A204.1 (cell line): ENCODE data around the gene RSPH6A.

Source experiments
- FAIRE-seq: peaks from 2 replicates; lab custom pipeline; 2012; peaks lifted over from hg19 to GRCh38; lab: Jason Lieb, UNC

Gene RSPH6A

GRCh38 chr19:45825263-45825605 lies 10.1 kb upstream of the RSPH6A start:
- FAIRE-seq: no peak

- FAIRE-seq: no peak
Measured at GRCh38 chr19:45824531-45825262, 9.6 kb upstream of the RSPH6A start.

GRCh38 chr19:45824041-45824471 lies 8.9 kb upstream of the RSPH6A start:
- FAIRE-seq: no peak

- no peak for FAIRE-seq
Measured at GRCh38 chr19:45823182-45823581, 8.1 kb upstream of the RSPH6A start.

- FAIRE-seq: no peak
Measured at GRCh38 chr19:45822716-45823115, 7.6 kb upstream of the RSPH6A start.

GRCh38 chr19:45821570-45821969 lies 6.5 kb upstream of the RSPH6A start:
- FAIRE-seq: no peak

GRCh38 chr19:45821103-45821521 lies 6.0 kb upstream of the RSPH6A start:
- FAIRE-seq: no peak

GRCh38 chr19:45820413-45821102 lies 5.5 kb upstream of the RSPH6A start:
- no peak for FAIRE-seq

- FAIRE-seq: no peak
Measured at GRCh38 chr19:45819769-45820168, 4.7 kb upstream of the RSPH6A start.

GRCh38 chr19:45817725-45818301 lies 2.7 kb upstream of the RSPH6A start:
- FAIRE-seq: no peak

- FAIRE-seq: peak; percentile 90
Measured at GRCh38 chr19:45817010-45817724, 2.1 kb upstream of the RSPH6A start.

- no peak for FAIRE-seq
Measured at GRCh38 chr19:45816236-45817009, 1.3 kb upstream of the RSPH6A start.

- FAIRE-seq: no peak
Measured at GRCh38 chr19:45815481-45816216, 541 bp upstream of the RSPH6A start.

GRCh38 chr19:45814166-45814780 lies 835 bp downstream of the RSPH6A start:
- no peak for FAIRE-seq

GRCh38 chr19:45812297-45812696 lies 2.8 kb downstream of the RSPH6A start:
- no peak for FAIRE-seq

- no peak for FAIRE-seq
Measured at GRCh38 chr19:45809643-45810159, 5.4 kb downstream of the RSPH6A start.

GRCh38 chr19:45805719-45806118 lies 9.4 kb downstream of the RSPH6A start:
- FAIRE-seq: no peak

GRCh38 chr19:45804959-45805230 lies 10.2 kb downstream of the RSPH6A start:
- FAIRE-seq: no peak

GRCh38 chr19:45804140-45804958 lies 10.8 kb downstream of the RSPH6A start:
- no peak for FAIRE-seq

GRCh38 chr19:45801603-45802175 lies 13.4 kb downstream of the RSPH6A start:
- no peak for FAIRE-seq
